ENCODE data around the gene ZNF445. TPM values are rescaled to one million over a fixed set of nuclear protein-coding genes. Genes with fewer than 3 reads are reported as not detected.

Gene ZNF445
- total and polyA plus RNA-seq, 2 of the 8 experiments (the other 6 are each of a cell fraction or from before 2014, with no cell fraction given), result 3.3 to 26.3 TPM

DNA sequence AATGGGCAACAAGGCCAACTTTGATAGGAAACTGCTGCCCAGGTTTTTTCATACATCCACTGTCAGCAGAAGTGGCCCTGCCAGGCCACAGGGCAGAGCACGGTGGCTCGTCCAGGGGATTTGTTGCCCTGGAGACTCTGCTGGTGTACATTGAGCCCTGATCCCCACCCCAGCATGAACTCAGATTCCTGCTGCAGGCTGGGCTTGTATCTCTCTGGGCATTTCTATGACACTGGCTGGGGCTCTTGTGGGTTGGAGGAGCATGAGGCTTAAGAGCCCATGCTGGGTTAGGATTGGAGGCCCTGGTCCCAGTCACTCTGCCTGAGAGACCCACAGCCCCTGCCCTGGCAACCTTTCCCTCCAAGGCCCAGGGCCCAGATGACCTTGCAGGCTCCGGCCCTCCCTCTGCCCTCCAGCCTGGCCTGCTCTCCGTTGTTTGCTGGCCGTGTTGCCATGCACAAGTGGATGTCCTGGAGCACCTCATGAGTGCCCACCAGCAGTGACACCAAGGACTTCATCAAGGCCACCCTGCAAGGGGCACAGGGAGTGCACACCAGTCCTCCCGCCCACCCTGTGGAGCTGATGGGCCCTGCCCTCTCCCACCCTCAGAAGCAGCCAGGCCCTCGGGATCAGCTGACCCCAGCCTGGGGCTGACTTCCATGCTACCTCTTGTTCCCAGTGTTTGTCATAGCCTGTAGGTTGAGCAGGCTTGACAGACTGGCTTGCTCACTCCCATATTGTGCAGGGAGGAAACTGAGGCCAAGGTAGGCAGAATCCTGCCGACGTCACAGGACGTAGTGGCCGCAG is 58.2 kb downstream of the ZNF445 start (continued):
- TF ChIP-seq CTCF (IDR thresholded peaks at IDR 0.05; ENCODE audit: control extremely low read depth in 1 of 3, insufficient read depth in 1 of 3, low read depth in 1 of 3, low read length in 3 of 3), result no peak
- TF ChIP-seq BRCA1 (IDR thresholded peaks at IDR 0.05; ENCODE audit: low read depth, low read length), result no peak
- no peak for TF ChIP-seq SUZ12 (IDR thresholded peaks at IDR 0.05; ENCODE audit: low read length)
- no peak for TF ChIP-seq YY1 (IDR thresholded peaks at IDR 0.05; ENCODE audit: low read depth, low read length)
- TF ChIP-seq MAX (IDR thresholded peaks at IDR 0.05), result no peak
- no peak for TF ChIP-seq TBP (IDR thresholded peaks at IDR 0.05; ENCODE audit: low read depth, low read length)
- TF ChIP-seq, protein P1, sequence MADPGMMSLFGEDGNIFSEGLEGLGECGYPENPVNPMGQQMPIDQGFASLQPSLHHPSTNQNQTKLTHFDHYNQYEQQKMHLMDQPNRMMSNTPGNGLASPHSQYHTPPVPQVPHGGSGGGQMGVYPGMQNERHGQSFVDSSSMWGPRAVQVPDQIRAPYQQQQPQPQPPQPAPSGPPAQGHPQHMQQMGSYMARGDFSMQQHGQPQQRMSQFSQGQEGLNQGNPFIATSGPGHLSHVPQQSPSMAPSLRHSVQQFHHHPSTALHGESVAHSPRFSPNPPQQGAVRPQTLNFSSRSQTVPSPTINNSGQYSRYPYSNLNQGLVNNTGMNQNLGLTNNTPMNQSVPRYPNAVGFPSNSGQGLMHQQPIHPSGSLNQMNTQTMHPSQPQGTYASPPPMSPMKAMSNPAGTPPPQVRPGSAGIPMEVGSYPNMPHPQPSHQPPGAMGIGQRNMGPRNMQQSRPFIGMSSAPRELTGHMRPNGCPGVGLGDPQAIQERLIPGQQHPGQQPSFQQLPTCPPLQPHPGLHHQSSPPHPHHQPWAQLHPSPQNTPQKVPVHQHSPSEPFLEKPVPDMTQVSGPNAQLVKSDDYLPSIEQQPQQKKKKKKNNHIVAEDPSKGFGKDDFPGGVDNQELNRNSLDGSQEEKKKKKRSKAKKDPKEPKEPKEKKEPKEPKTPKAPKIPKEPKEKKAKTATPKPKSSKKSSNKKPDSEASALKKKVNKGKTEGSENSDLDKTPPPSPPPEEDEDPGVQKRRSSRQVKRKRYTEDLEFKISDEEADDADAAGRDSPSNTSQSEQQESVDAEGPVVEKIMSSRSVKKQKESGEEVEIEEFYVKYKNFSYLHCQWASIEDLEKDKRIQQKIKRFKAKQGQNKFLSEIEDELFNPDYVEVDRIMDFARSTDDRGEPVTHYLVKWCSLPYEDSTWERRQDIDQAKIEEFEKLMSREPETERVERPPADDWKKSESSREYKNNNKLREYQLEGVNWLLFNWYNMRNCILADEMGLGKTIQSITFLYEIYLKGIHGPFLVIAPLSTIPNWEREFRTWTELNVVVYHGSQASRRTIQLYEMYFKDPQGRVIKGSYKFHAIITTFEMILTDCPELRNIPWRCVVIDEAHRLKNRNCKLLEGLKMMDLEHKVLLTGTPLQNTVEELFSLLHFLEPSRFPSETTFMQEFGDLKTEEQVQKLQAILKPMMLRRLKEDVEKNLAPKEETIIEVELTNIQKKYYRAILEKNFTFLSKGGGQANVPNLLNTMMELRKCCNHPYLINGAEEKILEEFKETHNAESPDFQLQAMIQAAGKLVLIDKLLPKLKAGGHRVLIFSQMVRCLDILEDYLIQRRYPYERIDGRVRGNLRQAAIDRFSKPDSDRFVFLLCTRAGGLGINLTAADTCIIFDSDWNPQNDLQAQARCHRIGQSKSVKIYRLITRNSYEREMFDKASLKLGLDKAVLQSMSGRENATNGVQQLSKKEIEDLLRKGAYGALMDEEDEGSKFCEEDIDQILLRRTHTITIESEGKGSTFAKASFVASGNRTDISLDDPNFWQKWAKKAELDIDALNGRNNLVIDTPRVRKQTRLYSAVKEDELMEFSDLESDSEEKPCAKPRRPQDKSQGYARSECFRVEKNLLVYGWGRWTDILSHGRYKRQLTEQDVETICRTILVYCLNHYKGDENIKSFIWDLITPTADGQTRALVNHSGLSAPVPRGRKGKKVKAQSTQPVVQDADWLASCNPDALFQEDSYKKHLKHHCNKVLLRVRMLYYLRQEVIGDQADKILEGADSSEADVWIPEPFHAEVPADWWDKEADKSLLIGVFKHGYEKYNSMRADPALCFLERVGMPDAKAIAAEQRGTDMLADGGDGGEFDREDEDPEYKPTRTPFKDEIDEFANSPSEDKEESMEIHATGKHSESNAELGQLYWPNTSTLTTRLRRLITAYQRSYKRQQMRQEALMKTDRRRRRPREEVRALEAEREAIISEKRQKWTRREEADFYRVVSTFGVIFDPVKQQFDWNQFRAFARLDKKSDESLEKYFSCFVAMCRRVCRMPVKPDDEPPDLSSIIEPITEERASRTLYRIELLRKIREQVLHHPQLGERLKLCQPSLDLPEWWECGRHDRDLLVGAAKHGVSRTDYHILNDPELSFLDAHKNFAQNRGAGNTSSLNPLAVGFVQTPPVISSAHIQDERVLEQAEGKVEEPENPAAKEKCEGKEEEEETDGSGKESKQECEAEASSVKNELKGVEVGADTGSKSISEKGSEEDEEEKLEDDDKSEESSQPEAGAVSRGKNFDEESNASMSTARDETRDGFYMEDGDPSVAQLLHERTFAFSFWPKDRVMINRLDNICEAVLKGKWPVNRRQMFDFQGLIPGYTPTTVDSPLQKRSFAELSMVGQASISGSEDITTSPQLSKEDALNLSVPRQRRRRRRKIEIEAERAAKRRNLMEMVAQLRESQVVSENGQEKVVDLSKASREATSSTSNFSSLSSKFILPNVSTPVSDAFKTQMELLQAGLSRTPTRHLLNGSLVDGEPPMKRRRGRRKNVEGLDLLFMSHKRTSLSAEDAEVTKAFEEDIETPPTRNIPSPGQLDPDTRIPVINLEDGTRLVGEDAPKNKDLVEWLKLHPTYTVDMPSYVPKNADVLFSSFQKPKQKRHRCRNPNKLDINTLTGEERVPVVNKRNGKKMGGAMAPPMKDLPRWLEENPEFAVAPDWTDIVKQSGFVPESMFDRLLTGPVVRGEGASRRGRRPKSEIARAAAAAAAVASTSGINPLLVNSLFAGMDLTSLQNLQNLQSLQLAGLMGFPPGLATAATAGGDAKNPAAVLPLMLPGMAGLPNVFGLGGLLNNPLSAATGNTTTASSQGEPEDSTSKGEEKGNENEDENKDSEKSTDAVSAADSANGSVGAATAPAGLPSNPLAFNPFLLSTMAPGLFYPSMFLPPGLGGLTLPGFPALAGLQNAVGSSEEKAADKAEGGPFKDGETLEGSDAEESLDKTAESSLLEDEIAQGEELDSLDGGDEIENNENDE (IDR thresholded peaks at IDR 0.05; ENCODE audit: insufficient replicate concordance, low read length), result no peak
